Measurements from ENCODE around the gene REPS2.

The REPS2 gene

DNA sequence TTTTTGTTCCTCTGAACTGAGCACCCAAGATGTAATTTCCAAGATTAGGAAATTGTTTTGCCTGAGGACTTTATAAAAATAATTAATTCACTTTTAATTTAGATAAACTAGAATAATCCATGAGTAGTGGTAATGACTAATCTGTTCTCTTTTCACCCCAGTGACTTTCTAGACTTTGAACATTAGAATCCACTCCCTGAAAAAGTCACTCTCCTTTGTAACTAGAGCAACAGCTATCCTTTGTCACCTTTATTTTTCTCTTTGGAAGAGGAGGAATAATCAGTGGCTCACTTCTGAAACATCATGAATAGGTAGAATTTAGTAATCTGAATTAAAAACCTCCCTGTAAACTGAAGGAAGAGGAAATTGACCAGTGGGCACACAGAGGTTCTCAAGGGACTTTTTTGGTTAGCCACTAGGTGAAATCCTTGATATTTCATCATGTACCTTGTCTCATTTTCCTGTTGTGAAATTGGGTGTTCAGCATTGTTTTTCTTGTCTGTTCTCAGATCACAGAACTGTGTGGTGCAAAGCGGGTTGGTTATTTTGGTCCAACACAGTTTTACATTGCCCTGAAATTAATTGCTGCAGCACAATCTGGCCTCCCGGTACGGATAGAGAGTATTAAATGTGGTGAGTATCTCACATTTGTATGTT is 59.4 kb downstream of the REPS2 start:
- DNase-seq (ENCODE audit: low read depth) = no peak

GRCh38 chrX:17007134-17007768 is 60.8 kb downstream of the REPS2 start:
- DNase-seq (ENCODE audit: low read depth) = no peak

DNA sequence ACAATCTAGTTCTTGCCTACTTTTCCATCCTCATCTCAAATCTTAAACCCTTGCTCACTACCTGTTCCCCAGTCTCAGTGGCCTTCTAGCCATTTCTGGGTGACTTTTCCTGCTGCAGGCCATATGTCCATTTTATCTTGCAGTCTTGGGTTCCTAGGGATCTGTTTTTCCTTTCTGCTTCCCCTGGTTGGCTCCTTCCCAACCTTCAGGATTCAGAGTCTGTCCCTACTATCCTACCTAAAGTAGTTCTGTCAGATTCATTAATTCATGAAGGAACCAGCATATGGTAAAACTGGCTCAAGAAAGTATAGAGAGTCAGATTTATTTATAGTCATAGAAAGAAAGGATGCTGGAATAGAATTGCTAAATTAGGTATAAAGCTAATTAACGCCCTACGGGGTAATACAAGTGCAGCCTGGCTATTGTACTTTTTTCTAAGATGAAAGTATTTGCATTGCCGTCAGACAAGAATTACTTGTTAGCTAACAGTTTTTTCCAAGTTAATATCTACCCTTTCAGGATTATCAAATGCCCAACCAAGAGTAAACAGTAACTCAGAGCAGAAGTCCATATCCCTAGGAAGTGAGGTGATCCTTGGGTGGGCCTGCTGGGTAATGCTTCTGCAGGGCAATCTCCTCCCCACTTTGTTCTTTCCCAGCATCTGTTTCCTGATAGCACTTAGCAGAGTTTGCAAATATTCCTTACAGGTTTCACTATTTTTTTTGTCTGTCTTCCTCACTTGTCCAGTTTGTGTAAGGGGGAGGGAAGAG is 63.6 kb downstream of the REPS2 start:
- no peak for DNase-seq (ENCODE audit: low read depth)

DNA sequence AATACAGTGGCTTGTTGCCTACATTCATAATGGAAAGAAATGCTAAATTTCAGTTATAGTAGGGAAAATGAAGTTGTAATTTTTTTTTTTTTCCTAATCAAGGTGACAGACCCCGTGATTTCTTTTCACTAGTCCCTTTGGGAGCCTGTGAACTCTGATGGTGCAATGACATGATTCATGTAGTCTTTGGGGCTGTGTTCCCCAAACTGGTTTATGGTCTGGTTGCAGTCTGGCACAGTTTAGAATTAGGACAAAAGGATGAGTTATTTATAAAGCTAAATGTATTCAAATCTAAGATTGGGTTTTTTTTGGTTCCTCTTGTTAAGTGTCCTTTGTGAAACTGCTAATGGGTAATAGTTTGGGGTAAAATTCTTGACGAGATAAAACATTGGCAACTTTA is 66.0 kb downstream of the REPS2 start:
- no peak for DNase-seq (ENCODE audit: low read depth)

DNA sequence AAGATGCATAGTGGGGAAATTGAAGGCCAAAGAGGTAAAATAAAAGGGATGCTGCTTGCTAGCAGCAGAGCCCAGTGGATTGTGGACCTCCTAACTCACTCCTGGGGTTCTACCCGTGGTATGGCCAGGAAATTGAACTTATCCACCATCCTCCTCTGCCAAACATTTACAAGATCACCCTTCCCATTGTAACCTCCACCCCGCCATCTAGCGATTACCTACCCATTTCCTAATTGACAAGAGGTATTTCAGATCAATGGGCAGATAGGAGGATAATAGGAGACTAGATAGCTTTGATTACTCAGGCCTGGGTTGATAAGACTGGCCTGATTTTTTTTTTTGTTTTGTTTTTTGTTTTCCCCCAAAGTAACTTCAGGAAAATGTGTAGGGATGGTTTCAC is 67.8 kb downstream of the REPS2 start:
- no peak for DNase-seq (ENCODE audit: low read depth)

DNA sequence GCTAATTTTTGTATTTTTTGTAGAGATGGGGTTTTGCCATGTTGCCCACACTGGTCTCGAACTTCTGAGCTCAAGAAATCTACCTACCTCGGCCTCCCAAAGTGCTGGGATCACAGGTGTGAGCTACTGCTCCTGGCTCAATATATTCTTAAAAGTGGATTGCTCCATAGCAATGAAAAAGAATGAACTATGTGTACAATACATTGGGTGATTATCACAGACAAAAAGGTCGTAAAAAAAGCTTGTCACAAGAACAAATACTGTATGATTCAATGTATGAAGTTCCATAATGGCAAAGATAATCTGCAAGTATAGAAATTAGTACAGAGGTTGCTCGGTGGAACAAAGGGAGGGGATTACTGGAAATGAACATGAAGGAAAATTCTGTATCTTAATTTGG is 70.7 kb downstream of the REPS2 start:
- no peak for DNase-seq (ENCODE audit: low read depth)

DNA sequence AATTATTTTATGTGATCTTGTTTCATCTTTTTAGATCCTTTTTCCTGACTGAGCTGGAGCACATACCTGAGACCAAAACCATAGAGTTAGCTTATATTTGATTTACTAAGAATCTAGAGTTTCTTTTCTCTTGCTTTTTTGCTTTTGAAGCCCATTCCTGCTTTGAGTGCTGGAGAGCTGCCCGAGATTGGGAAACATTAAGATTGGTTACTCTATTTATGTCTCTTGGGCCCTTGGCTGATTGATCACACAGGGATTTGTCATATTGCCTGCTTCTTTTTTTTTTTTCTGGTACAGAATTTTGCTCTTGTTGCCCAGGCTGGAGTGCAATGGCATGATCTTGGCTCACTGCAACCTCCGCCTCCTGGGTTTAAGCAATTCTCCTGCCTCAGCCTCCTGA is 73.9 kb downstream of the REPS2 start:
- no peak for DNase-seq (ENCODE audit: low read depth)

DNA sequence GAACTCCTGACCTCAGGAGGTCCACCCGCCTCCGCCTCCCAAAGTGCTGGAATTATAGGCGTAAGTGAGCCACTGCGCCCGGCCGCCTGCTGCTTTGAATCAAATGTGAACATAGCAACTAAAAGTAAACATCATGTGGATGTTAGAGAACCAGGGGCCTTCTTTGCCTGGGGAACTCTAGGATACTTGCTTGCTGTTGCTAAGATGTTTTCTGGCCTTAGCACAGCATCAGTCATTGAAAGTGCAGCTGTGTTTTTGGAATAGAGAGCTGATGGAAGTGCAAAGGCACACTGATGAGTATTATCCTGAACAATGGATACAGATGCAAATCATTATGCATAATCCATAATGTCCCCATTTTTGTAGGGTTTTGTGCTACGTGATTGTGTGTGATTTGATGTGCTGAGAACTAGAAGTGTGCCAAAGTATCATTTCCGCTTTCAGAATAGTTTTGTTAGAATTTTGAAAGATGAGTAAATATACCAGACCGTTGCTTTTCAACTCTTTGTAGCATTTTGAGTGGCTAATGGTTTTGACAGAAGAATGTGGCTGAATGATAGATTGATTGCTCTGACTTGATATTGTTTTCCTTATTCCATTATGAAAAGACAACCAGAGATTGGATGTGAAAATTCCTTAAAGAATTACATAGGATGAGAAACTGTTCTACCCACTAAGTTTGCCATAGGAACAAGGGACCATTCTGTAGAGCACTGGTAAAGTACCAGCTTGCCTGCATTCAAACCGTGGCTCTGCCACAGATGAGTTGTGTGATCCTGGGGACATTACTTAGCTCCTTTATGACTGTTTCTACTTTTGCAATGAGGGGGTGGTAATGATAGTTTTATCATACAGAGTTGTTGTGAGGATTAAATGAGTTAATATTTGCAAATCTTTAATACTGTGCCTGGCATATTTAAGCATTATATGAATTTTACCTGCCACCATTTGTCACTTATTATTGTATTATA is 74.7 kb downstream of the REPS2 start:
- no peak for DNase-seq (ENCODE audit: low read depth)

DNA sequence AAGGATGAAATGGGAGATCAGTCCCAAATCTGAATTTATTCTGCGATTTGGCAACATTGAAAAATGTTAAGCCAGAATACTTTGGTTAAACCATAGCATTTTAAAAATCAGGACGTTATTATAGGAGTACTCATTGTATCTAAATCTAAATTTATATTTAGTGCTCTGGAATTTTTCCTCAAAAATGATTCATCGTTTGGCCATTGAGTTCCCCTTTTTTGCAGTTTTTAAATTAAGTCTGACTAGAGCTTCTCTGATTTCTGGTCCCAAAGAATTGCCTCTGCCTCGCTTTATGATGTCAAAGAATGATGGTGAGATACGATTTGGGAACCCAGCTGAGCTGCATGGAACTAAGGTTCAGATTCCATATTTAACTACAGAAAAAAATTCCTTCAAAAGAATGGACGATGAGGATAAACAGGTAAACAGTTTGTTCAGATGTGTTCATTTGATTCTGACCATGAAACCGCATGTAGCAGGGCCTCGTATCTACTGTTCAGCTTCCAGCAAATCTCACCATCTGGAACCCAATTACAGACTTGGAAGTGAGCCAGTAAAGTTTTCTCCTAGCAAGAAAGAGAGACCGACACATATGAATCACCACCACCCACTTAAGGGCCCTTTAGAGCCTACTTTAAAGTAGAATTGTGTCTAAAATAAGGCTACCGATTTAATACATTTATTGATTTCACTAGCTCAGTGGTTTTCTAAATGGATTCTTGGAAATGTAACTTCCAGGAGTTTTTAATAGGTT is 75.6 kb downstream of the REPS2 start:
- DNase-seq (ENCODE audit: low read depth) = no peak

DNA sequence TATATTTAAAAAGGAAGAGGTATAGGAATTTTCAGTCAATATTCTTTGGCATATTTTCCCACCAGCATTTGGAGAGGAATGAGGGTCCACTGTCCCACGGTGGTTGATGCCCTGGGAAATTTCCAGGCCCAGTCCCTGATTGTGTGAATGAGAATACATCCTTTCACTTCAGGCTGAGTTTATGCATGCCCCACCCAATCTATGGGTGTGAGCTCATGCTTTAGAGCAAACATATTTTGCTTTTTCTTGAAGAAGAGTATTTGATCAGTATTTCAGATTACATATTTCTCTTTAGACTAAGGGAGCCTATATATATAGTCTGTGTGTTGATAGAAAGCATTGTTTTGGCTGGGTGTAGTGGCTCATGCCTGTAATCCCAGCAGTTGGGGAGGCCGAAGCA is 77.2 kb downstream of the REPS2 start:
- DNase-seq (ENCODE audit: low read depth) = no peak

- no peak for DNase-seq (ENCODE audit: low read depth)
These were observed 78.4 kb downstream of the REPS2 start for GRCh38 chrX:17024886-17025285.

DNA sequence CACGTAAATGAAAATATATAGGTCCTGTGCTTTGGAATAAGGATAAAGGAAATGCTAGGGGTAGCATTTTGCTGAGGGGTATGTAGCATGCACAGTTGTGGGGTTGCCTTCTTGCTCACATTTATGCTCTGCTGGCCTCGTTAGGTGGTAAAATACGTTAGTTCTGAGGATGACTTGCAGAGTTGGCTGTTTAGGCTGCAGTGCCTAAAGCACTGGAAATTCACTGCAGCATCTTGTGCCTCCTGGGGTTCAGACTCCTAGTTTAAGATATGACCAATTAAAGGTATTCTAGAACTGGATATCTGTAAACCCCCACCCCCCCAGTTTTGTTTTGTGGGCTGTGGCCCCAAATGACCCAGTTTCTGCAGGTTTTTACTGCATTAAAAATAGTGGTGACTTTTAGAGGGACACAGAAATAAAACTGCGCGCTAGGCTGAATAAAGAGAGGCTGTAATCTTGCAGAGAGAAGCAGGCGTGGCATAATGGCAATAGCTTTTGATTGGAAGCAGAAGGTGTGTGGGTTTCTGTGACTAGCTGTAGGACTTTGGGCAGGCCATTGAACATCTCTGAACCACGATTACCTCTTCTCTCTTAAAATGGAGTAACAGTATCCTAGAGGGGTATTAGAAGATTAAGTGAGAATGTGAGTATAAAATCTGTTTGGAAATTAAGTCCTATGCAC is 79.3 kb downstream of the REPS2 start:
- no peak for DNase-seq (ENCODE audit: low read depth)

- DNase-seq (ENCODE audit: low read depth) = no peak
These were observed 81.5 kb downstream of the REPS2 start for GRCh38 chrX:17027931-17028330.

GRCh38 chrX:17028356-17028755 is 81.9 kb downstream of the REPS2 start:
- DNase-seq (ENCODE audit: low read depth) = no peak

- DNase-seq (ENCODE audit: low read depth) = no peak
These were observed 83.6 kb downstream of the REPS2 start for GRCh38 chrX:17030092-17030491.

- DNase-seq (ENCODE audit: low read depth) = no peak
These were observed 84.3 kb downstream of the REPS2 start for GRCh38 chrX:17030580-17031270.

- DNase-seq (ENCODE audit: low read depth) = no peak
These were observed 85.4 kb downstream of the REPS2 start for GRCh38 chrX:17031827-17032226.

DNA sequence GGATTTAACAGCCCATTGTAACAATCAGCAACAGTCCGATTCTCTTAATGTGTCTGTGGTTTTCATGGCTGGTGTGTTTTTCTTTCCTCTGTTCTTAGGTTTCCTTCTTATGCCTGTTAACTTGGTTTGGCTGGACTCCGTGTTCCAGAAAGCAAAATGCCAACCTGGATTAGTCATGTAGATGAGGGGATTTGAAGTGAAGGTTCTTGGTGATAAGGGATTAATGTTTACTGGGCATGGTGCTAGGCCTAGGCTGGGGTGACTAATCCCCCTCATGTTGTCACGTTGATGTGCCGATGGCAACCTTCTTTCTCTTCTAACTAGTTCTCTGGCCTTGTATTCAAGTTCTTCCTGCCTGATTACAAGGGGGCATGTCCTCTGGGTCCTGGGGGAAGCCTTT is 85.9 kb downstream of the REPS2 start:
- DNase-seq (ENCODE audit: low read depth) = no peak

GRCh38 chrX:17033225-17033624 is 86.8 kb downstream of the REPS2 start:
- DNase-seq (ENCODE audit: low read depth) = no peak

- DNase-seq (ENCODE audit: low read depth) = no peak
These were observed 88.7 kb downstream of the REPS2 start for GRCh38 chrX:17035111-17035510.

All from HS-5 (cell line).